ENCODE data around the gene HSP90AB1. TPM values are rescaled to one million over a fixed set of nuclear protein-coding genes. Genes with fewer than 3 reads are reported as not detected.

Gene HSP90AB1
- total RNA-seq, 1 donor from 2014 or later = 509 TPM

DNA sequence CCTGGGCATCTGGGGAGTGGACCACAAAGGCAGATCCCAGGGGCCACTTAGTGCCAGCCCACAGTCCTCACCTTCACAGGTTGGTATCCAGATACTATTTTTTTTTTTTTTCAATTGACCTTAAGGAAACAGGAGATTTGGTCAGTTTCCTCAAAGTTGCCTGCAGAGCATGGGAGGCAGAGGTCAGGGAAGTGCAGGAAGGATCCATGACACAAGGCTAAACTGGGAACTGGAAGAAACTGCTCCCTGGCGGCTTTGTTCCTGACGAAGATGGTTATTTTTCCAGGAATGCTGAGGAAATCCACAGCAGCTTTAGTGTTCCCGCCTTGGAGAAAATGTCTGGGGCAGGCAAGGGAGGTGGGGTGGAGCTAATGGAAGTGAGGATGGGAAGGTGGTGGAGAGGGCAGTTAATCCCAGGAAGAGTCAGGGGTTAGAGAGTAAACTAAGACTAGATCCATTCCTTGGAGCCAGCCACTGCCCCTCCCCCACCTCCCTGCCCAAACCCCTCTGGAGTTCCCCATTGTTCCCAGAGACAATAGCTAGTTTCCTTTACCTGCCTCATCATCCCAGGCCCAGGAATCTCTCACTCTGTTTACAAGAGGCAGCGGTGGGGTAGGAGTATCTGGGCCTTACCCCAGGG, 44.4 kb upstream of the HSP90AB1 start:
- Mint-ChIP-seq H3K4me1 (ENCODE audit: unreplicated experiment) (peaks cover 15% of the 10 kb centered on the region), H3K36me3 (ENCODE audit: unreplicated experiment) (no peaks in the 10 kb centered on the region), H3K27me3 (ENCODE audit: unreplicated experiment) (no peaks in the 10 kb centered on the region), H3K9me3 (ENCODE audit: unreplicated experiment) (no peaks in the 10 kb centered on the region), H3K27ac (ENCODE audit: unreplicated experiment) (no peak overlapping the region), H3K4me3 (ENCODE audit: unreplicated experiment) (no peak overlapping the region)
- no peak for DNase-seq (ENCODE audit: extremely low spot score, unreplicated experiment)
- TF ChIP-seq, protein P1, sequence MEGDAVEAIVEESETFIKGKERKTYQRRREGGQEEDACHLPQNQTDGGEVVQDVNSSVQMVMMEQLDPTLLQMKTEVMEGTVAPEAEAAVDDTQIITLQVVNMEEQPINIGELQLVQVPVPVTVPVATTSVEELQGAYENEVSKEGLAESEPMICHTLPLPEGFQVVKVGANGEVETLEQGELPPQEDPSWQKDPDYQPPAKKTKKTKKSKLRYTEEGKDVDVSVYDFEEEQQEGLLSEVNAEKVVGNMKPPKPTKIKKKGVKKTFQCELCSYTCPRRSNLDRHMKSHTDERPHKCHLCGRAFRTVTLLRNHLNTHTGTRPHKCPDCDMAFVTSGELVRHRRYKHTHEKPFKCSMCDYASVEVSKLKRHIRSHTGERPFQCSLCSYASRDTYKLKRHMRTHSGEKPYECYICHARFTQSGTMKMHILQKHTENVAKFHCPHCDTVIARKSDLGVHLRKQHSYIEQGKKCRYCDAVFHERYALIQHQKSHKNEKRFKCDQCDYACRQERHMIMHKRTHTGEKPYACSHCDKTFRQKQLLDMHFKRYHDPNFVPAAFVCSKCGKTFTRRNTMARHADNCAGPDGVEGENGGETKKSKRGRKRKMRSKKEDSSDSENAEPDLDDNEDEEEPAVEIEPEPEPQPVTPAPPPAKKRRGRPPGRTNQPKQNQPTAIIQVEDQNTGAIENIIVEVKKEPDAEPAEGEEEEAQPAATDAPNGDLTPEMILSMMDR (IDR thresholded peaks at IDR 0.05) = no peak

DNA sequence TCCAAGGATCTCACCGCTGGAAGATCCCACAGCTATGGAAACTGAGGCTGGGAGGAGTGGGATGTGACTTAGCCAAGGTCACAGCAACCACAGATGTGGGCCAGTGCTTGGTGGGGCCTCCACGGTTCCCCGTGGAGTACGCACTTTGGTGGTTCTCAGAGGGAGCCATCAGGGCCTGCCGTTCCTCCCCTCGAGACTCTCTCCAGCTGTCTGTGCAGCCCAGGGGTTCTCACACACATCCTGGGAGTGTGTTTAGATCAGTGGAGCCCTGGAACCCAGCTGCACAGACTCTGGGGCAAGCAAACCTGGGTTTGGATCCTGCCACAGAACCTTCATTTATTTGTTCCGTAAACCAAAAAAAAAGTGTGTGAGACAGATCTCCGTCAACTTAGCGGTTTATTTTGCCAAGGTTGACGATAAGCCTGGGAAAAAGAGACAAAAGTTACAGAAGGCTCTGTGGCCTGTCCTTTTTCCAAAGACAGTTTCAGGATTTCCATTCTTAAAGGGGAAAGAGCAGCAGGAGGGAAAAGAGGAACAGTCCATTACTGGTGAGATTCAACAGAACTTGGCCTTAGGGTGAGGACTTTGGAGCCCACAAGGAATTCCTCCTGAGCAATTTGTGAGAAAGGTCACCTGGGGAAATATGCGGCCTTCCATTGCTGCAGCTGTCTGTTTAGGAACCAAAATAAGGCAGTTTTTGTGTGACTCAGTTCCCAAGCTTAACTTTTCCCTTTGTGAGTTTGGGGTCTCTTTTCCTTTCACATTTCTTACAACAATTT, 43.7 kb upstream of the HSP90AB1 start:
- no peak for DNase-seq (ENCODE audit: extremely low spot score, unreplicated experiment)
- Mint-ChIP-seq H3K36me3 (ENCODE audit: unreplicated experiment) (peaks cover 2% of the 10 kb centered on the region), H3K4me3 (ENCODE audit: unreplicated experiment) (no peak overlapping the region), H3K4me1 (ENCODE audit: unreplicated experiment) (peaks cover 15% of the 10 kb centered on the region), H3K27me3 (ENCODE audit: unreplicated experiment) (no peaks in the 10 kb centered on the region), H3K9me3 (ENCODE audit: unreplicated experiment) (no peaks in the 10 kb centered on the region), H3K27ac (ENCODE audit: unreplicated experiment) (peak overlapping the region; percentile 44)
- TF ChIP-seq, protein P1 (IDR thresholded peaks at IDR 0.05) = no peak

DNA sequence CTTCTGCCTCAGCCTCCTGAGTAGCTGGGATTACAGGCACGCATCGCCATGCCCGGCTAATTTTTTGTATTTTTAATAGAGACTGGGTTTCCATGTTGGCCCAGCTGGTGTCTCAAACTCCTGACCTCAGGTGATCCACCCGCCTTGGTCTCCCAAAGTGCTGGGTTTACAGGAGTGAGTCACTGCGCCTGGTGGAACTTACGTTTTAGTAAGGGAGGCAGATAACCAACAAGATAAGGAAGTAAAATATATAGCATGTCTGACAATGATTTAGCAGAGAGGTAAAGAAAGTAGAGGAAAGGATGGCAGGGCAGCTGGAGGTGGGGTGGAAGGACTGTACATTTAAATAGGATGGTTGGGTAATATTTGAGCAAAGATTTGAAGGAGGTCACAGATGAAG, 42.9 kb upstream of the HSP90AB1 start:
- peaks cover 15% of the 10 kb centered on the region for H3K4me1 Mint-ChIP-seq (ENCODE audit: unreplicated experiment)
- no peak overlapping the region for H3K27ac Mint-ChIP-seq (ENCODE audit: unreplicated experiment)
- H3K4me3 Mint-ChIP-seq (ENCODE audit: unreplicated experiment) = no peak overlapping the region
- DNase-seq (ENCODE audit: extremely low spot score, unreplicated experiment) = no peak
- TF ChIP-seq, protein P1 (IDR thresholded peaks at IDR 0.05) = no peak
- H3K9me3 Mint-ChIP-seq (ENCODE audit: unreplicated experiment) = no peaks in the 10 kb centered on the region
- no peaks in the 10 kb centered on the region for H3K27me3 Mint-ChIP-seq (ENCODE audit: unreplicated experiment)
- H3K36me3 Mint-ChIP-seq (ENCODE audit: unreplicated experiment) = peaks cover 2% of the 10 kb centered on the region

DNA sequence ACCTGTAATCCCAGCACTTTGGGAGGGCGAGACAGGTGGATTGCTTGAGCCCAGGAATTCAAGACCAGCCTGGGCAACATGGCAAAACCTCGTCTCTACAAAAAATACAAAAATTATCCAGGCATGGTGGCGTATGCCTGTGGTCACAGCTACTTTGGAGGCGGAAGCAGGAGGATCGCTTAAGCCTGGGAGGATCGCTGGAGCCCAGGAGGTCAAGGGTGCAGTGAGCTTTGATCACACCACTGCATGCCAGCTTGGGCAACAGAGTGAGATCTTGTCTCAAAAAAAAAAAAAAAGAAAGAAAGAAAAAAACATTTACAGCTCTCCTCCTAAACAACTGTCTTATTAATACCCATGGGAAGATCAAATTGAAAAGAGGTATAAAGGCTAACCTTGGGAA, 38.9 kb upstream of the HSP90AB1 start:
- no peak overlapping the region for H3K27ac Mint-ChIP-seq (ENCODE audit: unreplicated experiment)
- TF ChIP-seq, protein P1 (IDR thresholded peaks at IDR 0.05) = no peak
- DNase-seq (ENCODE audit: extremely low spot score, unreplicated experiment) = no peak
- H3K36me3 Mint-ChIP-seq (ENCODE audit: unreplicated experiment) = peaks cover 2% of the 10 kb centered on the region
- peaks cover 6% of the 10 kb centered on the region for H3K4me1 Mint-ChIP-seq (ENCODE audit: unreplicated experiment)
- H3K9me3 Mint-ChIP-seq (ENCODE audit: unreplicated experiment) = no peaks in the 10 kb centered on the region
- H3K4me3 Mint-ChIP-seq (ENCODE audit: unreplicated experiment) = no peak overlapping the region
- H3K27me3 Mint-ChIP-seq (ENCODE audit: unreplicated experiment) = no peaks in the 10 kb centered on the region

DNA sequence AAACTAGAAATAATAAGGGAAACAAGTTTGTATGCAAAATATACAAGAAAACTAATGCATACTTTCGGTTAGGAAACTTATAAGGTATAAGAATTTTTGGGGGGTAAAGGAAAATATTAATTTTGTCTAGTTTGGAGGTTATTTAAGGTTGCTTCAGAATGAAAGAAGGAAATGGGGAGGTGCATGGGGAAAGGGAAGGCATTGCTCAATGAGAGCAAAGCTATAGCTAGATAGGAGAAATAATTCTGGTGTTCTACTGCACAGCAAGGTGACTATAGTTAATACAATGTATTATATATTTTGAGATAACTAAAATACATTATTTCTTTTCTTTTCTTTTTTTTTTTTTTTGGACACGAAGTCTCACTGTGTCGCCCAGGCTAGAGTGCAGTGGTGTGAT, 35.6 kb upstream of the HSP90AB1 start:
- Mint-ChIP-seq H3K27ac (ENCODE audit: unreplicated experiment) (no peak overlapping the region), H3K36me3 (ENCODE audit: unreplicated experiment) (peaks cover 2% of the 10 kb centered on the region), H3K9me3 (ENCODE audit: unreplicated experiment) (no peaks in the 10 kb centered on the region), H3K4me3 (ENCODE audit: unreplicated experiment) (no peak overlapping the region), H3K4me1 (ENCODE audit: unreplicated experiment) (no peaks in the 10 kb centered on the region), H3K27me3 (ENCODE audit: unreplicated experiment) (peaks cover 6% of the 10 kb centered on the region)
- TF ChIP-seq, protein P1 (IDR thresholded peaks at IDR 0.05) = no peak
- no peak for DNase-seq (ENCODE audit: extremely low spot score, unreplicated experiment)

Data from osteocyte (in vitro differentiated cells).